ENCODE measurements around the gene SCAP.
"Not testable (repeated sequence)": the region's sequence is repeated elsewhere in the genome, so short reads cannot be mapped to it uniquely, and the experiment has no call there.

Gene SCAP

GRCh38 chr3:47481763-47482162 is 6.0 kb upstream of the SCAP start:
- DNase-seq (ENCODE audit: low read depth, low spot score): not testable (repeated sequence)

GRCh38 chr3:47480267-47480666 is 4.5 kb upstream of the SCAP start:
- DNase-seq (ENCODE audit: low read depth, low spot score): not testable (repeated sequence)

- DNase-seq (ENCODE audit: low read depth, low spot score): no peak
Measured at GRCh38 chr3:47479826-47480160, 4.1 kb upstream of the SCAP start.

GRCh38 chr3:47478022-47478421 is 2.3 kb upstream of the SCAP start:
- DNase-seq (ENCODE audit: low read depth, low spot score): no peak

- no peak for DNase-seq (ENCODE audit: low read depth, low spot score)
Measured at GRCh38 chr3:47476644-47477199, 981 bp upstream of the SCAP start.

GRCh38 chr3:47476330-47476626 is 537 bp upstream of the SCAP start:
- DNase-seq (ENCODE audit: low read depth, low spot score): no peak

GRCh38 chr3:47475029-47475569 is 642 bp downstream of the SCAP start:
- DNase-seq (ENCODE audit: low read depth, low spot score): peak; percentile 4

GRCh38 chr3:47473391-47473790 is 2.4 kb downstream of the SCAP start:
- no peak for DNase-seq (ENCODE audit: low read depth, low spot score)

GRCh38 chr3:47469616-47470015 is 6.1 kb downstream of the SCAP start:
- DNase-seq (ENCODE audit: low read depth, low spot score): no peak

GRCh38 chr3:47468315-47468714 is 7.4 kb downstream of the SCAP start:
- not testable (repeated sequence) for DNase-seq (ENCODE audit: low read depth, low spot score)

GRCh38 chr3:47464588-47464987 is 11.2 kb downstream of the SCAP start:
- no peak for DNase-seq (ENCODE audit: low read depth, low spot score)

GRCh38 chr3:47459534-47460085 is 16.1 kb downstream of the SCAP start:
- DNase-seq (ENCODE audit: low read depth, low spot score): not testable (repeated sequence)

GRCh38 chr3:47456984-47457383 is 18.8 kb downstream of the SCAP start:
- no peak for DNase-seq (ENCODE audit: low read depth, low spot score)

GRCh38 chr3:47455806-47456452 is 19.8 kb downstream of the SCAP start:
- no peak for DNase-seq (ENCODE audit: low read depth, low spot score)

GRCh38 chr3:47452453-47453215 is 23.1 kb downstream of the SCAP start:
- no peak for DNase-seq (ENCODE audit: low read depth, low spot score)

- no peak for DNase-seq (ENCODE audit: low read depth, low spot score)
Measured at GRCh38 chr3:47444103-47444502, 31.6 kb downstream of the SCAP start.

- DNase-seq (ENCODE audit: low read depth, low spot score): no peak
Measured at GRCh38 chr3:47443611-47443995, 32.1 kb downstream of the SCAP start.

- DNase-seq (ENCODE audit: low read depth, low spot score): no peak
Measured at GRCh38 chr3:47441796-47442551, 33.8 kb downstream of the SCAP start.

- DNase-seq (ENCODE audit: low read depth, low spot score): no peak
Measured at GRCh38 chr3:47440131-47440530, 35.6 kb downstream of the SCAP start.

GRCh38 chr3:47436180-47436579 is 39.6 kb downstream of the SCAP start:
- no peak for DNase-seq (ENCODE audit: low read depth, low spot score)

- DNase-seq (ENCODE audit: low read depth, low spot score): no peak
Measured at GRCh38 chr3:47434849-47435248, 40.9 kb downstream of the SCAP start.

- DNase-seq (ENCODE audit: low read depth, low spot score): no peak
Measured at GRCh38 chr3:47433796-47434195, 41.9 kb downstream of the SCAP start.

All from activated naive CD8-positive, alpha-beta T cell treated with anti-CD3 and anti-CD28 coated beads, Interleukin-2, amount 50 U/mL, for 16 hours (primary cell).